Large intestine (tissue), 3 donors: Measurements from ENCODE around the gene HNRNPK. TPM values are rescaled to one million over a fixed set of nuclear protein-coding genes. Genes with fewer than 3 reads are reported as not detected.

Source experiments
- DNase-seq, 2 donors: peaks; one replicate each; pipeline versions ENCODE4 v3.0.0 to v3.0.0-alpha.2; 2013
- H3K27ac ChIP-seq: one replicate; pipeline ENCODE4 v1.5.1; 2013; ENCODE audit warnings: low read length
- H3K27me3 ChIP-seq: 2 replicates; pipeline ENCODE4 v1.6.1; 2013; ENCODE audit warnings: low read length; ENCODE audit not compliant: control insufficient read depth, insufficient read depth
- H3K36me3 ChIP-seq: 2 replicates; pipeline ENCODE4 v1.6.1; 2013; ENCODE audit warnings: low read length; ENCODE audit not compliant: control insufficient read depth, insufficient read depth
- H3K4me1 ChIP-seq: one replicate; pipeline ENCODE4 v1.6.1; 2013; ENCODE audit warnings: low read length; ENCODE audit not compliant: control insufficient read depth, insufficient read depth
- H3K4me3 ChIP-seq: one replicate; pipeline ENCODE4 v1.5.1; 2013; ENCODE audit warnings: low read length
- H3K9me3 ChIP-seq: one replicate; pipeline ENCODE4 v1.6.1; 2013; ENCODE audit warnings: mild to moderate bottlenecking, low read depth, low read length, moderate library complexity; ENCODE audit not compliant: control insufficient read depth
- WGBS: methylation state at CpG from one replicate; pipeline ENCODE4 v1.1.5; 2013; ENCODE audit warnings: low lambda C conversion rate; ENCODE audit not compliant: insufficient coverage; 5-methylcytosine and 5-hydroxymethylcytosine counted together
- polyA plus RNA-seq: library from polyadenylated mRNA; unstranded; fragments of 120-200 nt; gene quantifications from one replicate; pipeline ENCODE4 v1.2.1, GENCODE V29; 2013

HNRNPK gene
- polyA plus RNA-seq, 1 donor, result 574 TPM

- no peak for DNase-seq
- Histone ChIP-seq H3K27me3 (no peaks in the 10 kb centered on the region), H3K36me3 (peaks cover 2% of the 10 kb centered on the region), H3K9me3 (no peaks in the 10 kb centered on the region), H3K27ac (no peak overlapping the region), H3K4me3 (no peak overlapping the region), H3K4me1 (peaks cover 5% of the 10 kb centered on the region)
- WGBS, result no CpG with 5 or more reads among the region's 1 CpG
Measured at GRCh38 chr9:83919111-83919510, 60.9 kb downstream of the HNRNPK start.

Other genes with a start within 250 kb of the HNRNPK start
- gene GKAP1, start 162.4 kb downstream of the HNRNPK start, polyA plus RNA-seq, result 15.4 TPM
- 8.0 TPM for gene KIF27, start 58.8 kb downstream of the HNRNPK start, polyA plus RNA-seq
- gene RMI1, start 590 bp upstream of the HNRNPK start, polyA plus RNA-seq, result 12.0 TPM